ENCODE data around the gene ALK. TPM values are rescaled to one million over a fixed set of nuclear protein-coding genes. Genes with fewer than 3 reads are reported as not detected.

Gene ALK
- total RNA-seq, 4 donors from 2014 or later: 0.88 to 1.3 (median 1.3) TPM; not detected in 1

DNA sequence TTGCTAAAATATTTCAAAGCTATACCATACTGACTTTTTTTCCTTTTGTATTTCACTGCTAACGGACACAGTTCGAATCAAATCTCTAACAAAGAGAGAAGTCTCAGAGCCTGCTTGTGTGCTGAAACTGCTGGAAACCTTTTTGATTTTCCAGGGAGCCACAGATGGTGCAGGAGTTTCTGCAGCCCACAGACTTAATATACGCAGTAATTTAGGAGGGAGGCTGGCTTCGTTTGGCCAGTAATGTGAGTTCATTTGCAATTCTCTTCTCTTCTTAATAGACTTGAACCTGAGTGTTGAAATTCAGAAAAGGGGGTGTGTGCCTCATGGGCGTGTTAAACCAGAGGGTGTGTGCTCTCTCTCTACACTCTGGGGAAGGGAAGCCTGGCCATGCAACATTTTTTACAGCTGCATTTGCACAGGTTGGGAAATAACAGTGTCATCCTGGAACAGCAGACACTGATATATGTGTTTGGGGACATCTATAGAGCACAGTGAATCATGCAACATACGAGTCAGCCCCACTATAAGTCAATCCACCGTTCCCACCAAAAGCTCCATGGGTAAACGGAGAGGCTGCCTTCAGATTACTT, 473.2 kb downstream of the ALK start:
- TF ChIP-seq CTCF (IDR thresholded peaks at IDR 0.05) (no peak), POLR2A (IDR thresholded peaks at IDR 0.05) (no peak)
- Histone ChIP-seq H3K27me3 (no peaks in the 10 kb centered on the region), H3K27ac (no peak overlapping the region), H3K4me3 (no peak overlapping the region), H3K4me1 (no peaks in the 10 kb centered on the region), H3K9me3 (no peaks in the 10 kb centered on the region), H3K36me3 (no peaks in the 10 kb centered on the region)
- DNase-seq: no peak

GRCh38 chr2:29447513-29447912, 473.9 kb downstream of the ALK start:
- no peak overlapping the region for H3K4me3 ChIP-seq
- no peak overlapping the region for H3K27ac ChIP-seq
- TF ChIP-seq POLR2A (IDR thresholded peaks at IDR 0.05): no peak
- TF ChIP-seq CTCF (IDR thresholded peaks at IDR 0.05): no peak
- no peaks in the 10 kb centered on the region for H3K4me1 ChIP-seq
- H3K9me3 ChIP-seq: no peaks in the 10 kb centered on the region
- H3K36me3 ChIP-seq: no peaks in the 10 kb centered on the region
- H3K27me3 ChIP-seq: no peaks in the 10 kb centered on the region
- DNase-seq: no peak

GRCh38 chr2:29446847-29447246, 474.5 kb downstream of the ALK start:
- no peak overlapping the region for H3K4me3 ChIP-seq
- H3K4me1 ChIP-seq: no peaks in the 10 kb centered on the region
- H3K9me3 ChIP-seq: no peaks in the 10 kb centered on the region
- H3K36me3 ChIP-seq: no peaks in the 10 kb centered on the region
- no peak for TF ChIP-seq CTCF (IDR thresholded peaks at IDR 0.05)
- no peak for TF ChIP-seq POLR2A (IDR thresholded peaks at IDR 0.05)
- no peak overlapping the region for H3K27ac ChIP-seq
- H3K27me3 ChIP-seq: no peaks in the 10 kb centered on the region
- no peak for DNase-seq

DNA sequence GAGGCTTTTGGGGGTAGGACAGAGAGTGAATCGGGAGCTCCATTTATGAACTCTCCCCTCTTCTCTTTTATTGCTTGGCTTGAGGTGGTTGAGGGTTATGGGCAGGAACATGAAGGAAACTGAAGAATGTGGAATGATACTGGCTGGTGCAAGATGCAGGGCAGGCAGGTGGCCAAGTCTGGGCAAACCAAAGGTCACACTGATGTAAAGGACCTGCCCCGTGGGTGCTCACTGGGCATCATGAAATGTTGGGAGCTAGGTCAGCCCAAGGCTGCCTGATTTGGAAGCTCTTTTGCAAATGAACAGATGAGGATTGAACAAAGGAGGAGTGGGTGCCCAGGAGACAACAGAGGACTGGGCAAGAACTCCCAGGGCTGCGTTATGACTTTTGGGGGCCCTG, 477.2 kb downstream of the ALK start:
- TF ChIP-seq CTCF (IDR thresholded peaks at IDR 0.05): no peak
- TF ChIP-seq POLR2A (IDR thresholded peaks at IDR 0.05): no peak
- Histone ChIP-seq H3K27ac (no peak overlapping the region), H3K36me3 (no peaks in the 10 kb centered on the region), H3K4me1 (no peaks in the 10 kb centered on the region), H3K4me3 (no peak overlapping the region), H3K9me3 (no peaks in the 10 kb centered on the region), H3K27me3 (no peaks in the 10 kb centered on the region)
- DNase-seq: no peak

GRCh38 chr2:29443627-29444026, 477.8 kb downstream of the ALK start:
- no peaks in the 10 kb centered on the region for H3K4me1 ChIP-seq
- no peak overlapping the region for H3K27ac ChIP-seq
- no peaks in the 10 kb centered on the region for H3K9me3 ChIP-seq
- no peak for DNase-seq
- no peaks in the 10 kb centered on the region for H3K27me3 ChIP-seq
- no peak overlapping the region for H3K4me3 ChIP-seq
- no peaks in the 10 kb centered on the region for H3K36me3 ChIP-seq
- no peak for TF ChIP-seq POLR2A (IDR thresholded peaks at IDR 0.05)
- TF ChIP-seq CTCF (IDR thresholded peaks at IDR 0.05): no peak

DNA sequence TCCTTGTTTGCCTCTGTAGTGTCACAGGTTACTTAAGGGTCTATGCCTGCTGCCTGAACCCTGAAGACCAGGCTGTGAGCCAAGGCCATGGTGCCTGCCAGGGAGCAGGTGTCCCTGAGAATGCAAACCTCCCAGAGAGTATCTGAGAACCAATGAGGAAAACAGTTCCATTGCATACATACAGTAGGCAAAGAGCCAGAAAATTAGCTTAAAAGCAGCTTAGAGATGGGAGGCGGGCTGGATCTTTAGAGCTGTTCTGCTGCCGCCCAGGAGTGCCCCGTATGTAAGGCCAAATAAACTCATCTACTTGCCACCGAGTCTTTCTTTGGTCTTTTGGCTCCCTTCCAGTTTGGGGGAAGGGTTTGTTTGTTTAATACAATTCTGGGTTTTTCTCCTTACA, 478.2 kb downstream of the ALK start:
- no peak for DNase-seq
- Histone ChIP-seq H3K36me3 (no peaks in the 10 kb centered on the region), H3K4me1 (no peaks in the 10 kb centered on the region), H3K27me3 (no peaks in the 10 kb centered on the region), H3K4me3 (no peak overlapping the region), H3K27ac (no peak overlapping the region), H3K9me3 (no peaks in the 10 kb centered on the region)
- no peak for TF ChIP-seq CTCF (IDR thresholded peaks at IDR 0.05)

Measured in Peyer's patch (tissue), 4 donors.